ELF-1 (cell line): ENCODE measurements around the gene BANP.

ENCODE experiments used
- DNase-seq: peaks from one replicate; pipeline ENCODE4 v3.0.0-alpha.2; 2016; ENCODE audit warnings: low read depth, low spot score

BANP gene

GRCh38 chr16:87948735-87949070 is 2.5 kb upstream of the BANP start:
- no peak for DNase-seq

- no peak for DNase-seq
Measured at GRCh38 chr16:87949071-87949744, 2.0 kb upstream of the BANP start.

- DNase-seq = peak; percentile 44
Measured at GRCh38 chr16:87951552-87952538, 611 bp downstream of the BANP start.

- no peak for DNase-seq
Measured at GRCh38 chr16:87952751-87953150, 1.5 kb downstream of the BANP start.

GRCh38 chr16:87953308-87954215 is 2.3 kb downstream of the BANP start:
- DNase-seq = no peak

GRCh38 chr16:87954361-87954760 is 3.1 kb downstream of the BANP start:
- no peak for DNase-seq

- no peak for DNase-seq
Measured at GRCh38 chr16:87954826-87955225, 3.6 kb downstream of the BANP start.

- no peak for DNase-seq
Measured at GRCh38 chr16:87955302-87956097, 4.3 kb downstream of the BANP start.

- no peak for DNase-seq
Measured at GRCh38 chr16:87956098-87956364, 4.8 kb downstream of the BANP start.

- peak; percentile 57 for DNase-seq
Measured at GRCh38 chr16:87956365-87957231, 5.4 kb downstream of the BANP start.

GRCh38 chr16:87957296-87958094 is 6.3 kb downstream of the BANP start:
- DNase-seq = no peak

GRCh38 chr16:87958632-87959031 is 7.4 kb downstream of the BANP start:
- DNase-seq = no peak

- no peak for DNase-seq
Measured at GRCh38 chr16:87959391-87959990, 8.3 kb downstream of the BANP start.

- no peak for DNase-seq
Measured at GRCh38 chr16:87960296-87960695, 9.1 kb downstream of the BANP start.

GRCh38 chr16:87960852-87961251 is 9.6 kb downstream of the BANP start:
- no peak for DNase-seq

GRCh38 chr16:87961623-87962022 is 10.4 kb downstream of the BANP start:
- no peak for DNase-seq

- DNase-seq = no peak
Measured at GRCh38 chr16:87963400-87963799, 12.2 kb downstream of the BANP start.

GRCh38 chr16:87964049-87964659 is 12.9 kb downstream of the BANP start:
- no peak for DNase-seq

- DNase-seq = no peak
Measured at GRCh38 chr16:87965417-87965816, 14.2 kb downstream of the BANP start.
